NCI-H2227 treated with DMSO at 0.1 percent for 48 hours (cell line): ENCODE data around the gene RPL10.

Experiments
- DNase-seq: peaks from one replicate; lab custom pipeline; 2025; lab: John Stamatoyannopoulos, UW

RPL10 gene

GRCh38 chrX:154397888-154398667 lies at the start of gene RPL10:
Gene RPL10, plus strand, starts transcription at chrX:154398377. Its CDS starts 143 bp downstream, at chrX:154398520.
- DNase-seq, result peak; percentile 95

GRCh38 chrX:154348646-154349358 lies 49.4 kb upstream of the RPL10 start:
- no peak for DNase-seq

GRCh38 chrX:154349359-154349935 lies 48.7 kb upstream of the RPL10 start:
- DNase-seq, result no peak

GRCh38 chrX:154349979-154350378 lies 48.2 kb upstream of the RPL10 start:
- no peak for DNase-seq

- DNase-seq, result no peak
These were observed 47.6 kb upstream of the RPL10 start for GRCh38 chrX:154350429-154351182.

- no peak for DNase-seq
These were observed 46.8 kb upstream of the RPL10 start for GRCh38 chrX:154351183-154352011.

GRCh38 chrX:154352012-154352401 lies 46.2 kb upstream of the RPL10 start:
- no peak for DNase-seq

- no peak for DNase-seq
These were observed 45.7 kb upstream of the RPL10 start for GRCh38 chrX:154352466-154352865.

- DNase-seq, result no peak
These were observed 44.9 kb upstream of the RPL10 start for GRCh38 chrX:154353172-154353843.

- DNase-seq, result no peak
These were observed 44.2 kb upstream of the RPL10 start for GRCh38 chrX:154354013-154354412.

- no peak for DNase-seq
These were observed 43.7 kb upstream of the RPL10 start for GRCh38 chrX:154354516-154354915.

- DNase-seq, result no peak
These were observed 42.9 kb upstream of the RPL10 start for GRCh38 chrX:154355094-154355775.

- DNase-seq, result no peak
These were observed 42.4 kb upstream of the RPL10 start for GRCh38 chrX:154355776-154356140.

GRCh38 chrX:154356596-154356995 lies 41.6 kb upstream of the RPL10 start:
- DNase-seq, result no peak

GRCh38 chrX:154357205-154357604 lies 41.0 kb upstream of the RPL10 start:
- DNase-seq, result no peak

- no peak for DNase-seq
These were observed 40.2 kb upstream of the RPL10 start for GRCh38 chrX:154358011-154358410.

GRCh38 chrX:154358829-154359228 lies 39.3 kb upstream of the RPL10 start:
- DNase-seq, result no peak

- DNase-seq, result no peak
These were observed 38.6 kb upstream of the RPL10 start for GRCh38 chrX:154359362-154360154.

GRCh38 chrX:154360155-154360713 lies 37.9 kb upstream of the RPL10 start:
- DNase-seq, result no peak
